WTC11 (cell line): Measurements from ENCODE around the gene TTC7B. TPM values are rescaled to one million over a fixed set of nuclear protein-coding genes. Genes with fewer than 3 reads are reported as not detected.

ENCODE experiments used
- ATAC-seq: fragments of 200-7000 bp; cut with Tn5 transposase; 2 replicates; pipeline ENCODE4 v1.10.0; 2021; ENCODE audit warnings: mild to moderate bottlenecking, moderate library complexity
- CTCF ChIA-PET: fragments of 300-600 bp; sonication (Branson Sonifier 250); formaldehyde crosslinking; loops from one replicate; lab custom pipeline; 2021; ENCODE audit warnings: antibody characterized with exemption; lab: Charles Lee
- POLR2A ChIA-PET: fragments of 350-600 bp; sonication (Branson Sonifier 250); formaldehyde crosslinking; loops from one replicate; lab custom pipeline; 2021; ENCODE audit warnings: antibody characterized with exemption; lab: Charles Lee
- DNase-seq: peaks from one replicate; pipeline ENCODE4 v3.0.0; 2021; ENCODE audit warnings: low spot score
- H3K27ac Mint-ChIP-seq: 2 replicates; pipeline ENCODE4 v1.8.0; 2021; ENCODE audit warnings: mixed read lengths
- H3K27me3 Mint-ChIP-seq: 2 replicates; pipeline ENCODE4 v1.8.0; 2021; ENCODE audit warnings: low read depth, mild to moderate bottlenecking, moderate library complexity, mixed read lengths
- H3K36me3 Mint-ChIP-seq: 2 replicates; pipeline ENCODE4 v1.8.0; 2021; ENCODE audit warnings: mixed read lengths
- H3K4me1 Mint-ChIP-seq: 2 replicates; pipeline ENCODE4 v1.8.0; 2022; ENCODE audit warnings: mixed read lengths
- H3K4me3 Mint-ChIP-seq: 2 replicates; pipeline ENCODE4 v1.8.0; 2021; ENCODE audit warnings: mild to moderate bottlenecking, moderate library complexity, mixed read lengths
- H3K9me3 Mint-ChIP-seq: 2 replicates; pipeline ENCODE4 v1.8.0; 2021; ENCODE audit warnings: mixed read lengths
- ATF1 ChIP-seq: sonication (generic); formaldehyde crosslinking; IDR thresholded peaks from 2 replicates; pipeline ENCODE4 v1.8.1; 2023; ENCODE audit warnings: mild to moderate bottlenecking, moderate library complexity, missing genetic modification reagents
- CBFB ChIP-seq: sonication (generic); formaldehyde crosslinking; IDR thresholded peaks from 2 replicates; pipeline ENCODE4 v1.8.1; 2022; ENCODE audit warnings: mild to moderate bottlenecking, low read depth, missing genetic modification reagents
- CDX4 ChIP-seq: fragments of 250-450 bp; sonication (Bioruptor Pico); IDR thresholded peaks from 2 replicates; pipeline ENCODE4 v1.9.0; 2021; ENCODE audit warnings: moderate library complexity, mild to moderate bottlenecking, inconsistent platforms, borderline replicate concordance
- CTCF ChIP-seq: fragments of 200-600 bp; IDR thresholded peaks from 2 replicates; pipeline ENCODE4 v1.8.0; 2022; ENCODE audit warnings: antibody characterized with exemption
- ESRRA ChIP-seq: sonication (generic); formaldehyde crosslinking; IDR thresholded peaks from 2 replicates; pipeline ENCODE4 v1.8.1; 2022; ENCODE audit warnings: mild to moderate bottlenecking, missing genetic modification reagents, borderline replicate concordance
- ETV6 ChIP-seq: sonication (generic); formaldehyde crosslinking; IDR thresholded peaks from 2 replicates; pipeline ENCODE4 v1.8.1; 2022; ENCODE audit warnings: mild to moderate bottlenecking, missing genetic modification reagents
- FOXJ3 ChIP-seq: sonication (generic); formaldehyde crosslinking; IDR thresholded peaks from 2 replicates; pipeline ENCODE4 v1.9.0; 2021; ENCODE audit warnings: missing genetic modification reagents, mild to moderate bottlenecking, borderline replicate concordance
- GABPB1 ChIP-seq: sonication (generic); formaldehyde crosslinking; IDR thresholded peaks from 2 replicates; pipeline ENCODE4 v1.8.1; 2023; ENCODE audit warnings: mild to moderate bottlenecking, missing genetic modification reagents
- HMGXB4 ChIP-seq: sonication (generic); formaldehyde crosslinking; IDR thresholded peaks from 2 replicates; pipeline ENCODE4 v1.8.1; 2023; ENCODE audit warnings: mild to moderate bottlenecking, moderate library complexity, missing genetic modification reagents
- KAT7 ChIP-seq: sonication (generic); formaldehyde crosslinking; IDR thresholded peaks from 2 replicates; pipeline ENCODE4 v1.8.1; 2023; ENCODE audit warnings: missing genetic modification reagents, mild to moderate bottlenecking, borderline replicate concordance
- NFATC4 ChIP-seq: fragments of 250-450 bp; sonication (Bioruptor Pico); IDR thresholded peaks from 2 replicates; pipeline ENCODE4 v1.9.0; 2021; ENCODE audit warnings: mild to moderate bottlenecking
- NFE2L1 ChIP-seq: sonication (generic); formaldehyde crosslinking; IDR thresholded peaks from 2 replicates; pipeline ENCODE4 v1.8.1; 2023; ENCODE audit warnings: missing genetic modification reagents
- NR1H2 ChIP-seq: sonication (generic); formaldehyde crosslinking; IDR thresholded peaks from 2 replicates; pipeline ENCODE4 v1.9.0; 2021; ENCODE audit warnings: mild to moderate bottlenecking, moderate library complexity, missing genetic modification reagents
- PRRX2 ChIP-seq: fragments of 250-450 bp; sonication (Bioruptor Pico); IDR thresholded peaks from 2 replicates; pipeline ENCODE4 v1.8.0; 2021; ENCODE audit warnings: mild to moderate bottlenecking
- SOX15 ChIP-seq: fragments of 250-450 bp; sonication (Bioruptor Pico); IDR thresholded peaks from 2 replicates; pipeline ENCODE4 v1.9.0; 2021; ENCODE audit warnings: mild to moderate bottlenecking
- SP1 ChIP-seq: sonication (generic); formaldehyde crosslinking; conservative IDR thresholded peaks from 2 replicates; pipeline ENCODE4 v1.8.1; 2022; ENCODE audit warnings: missing genetic modification reagents
- ZNF219 ChIP-seq: sonication (generic); formaldehyde crosslinking; IDR thresholded peaks from 2 replicates; pipeline ENCODE4 v1.8.0; 2023; ENCODE audit warnings: missing genetic modification reagents, mild to moderate bottlenecking, borderline replicate concordance
- ZNF416 ChIP-seq: fragments of 250-450 bp; sonication (Bioruptor Pico); IDR thresholded peaks from 2 replicates; pipeline ENCODE4 v1.9.0; 2021; ENCODE audit warnings: mild to moderate bottlenecking, inconsistent platforms
- ZNF423 ChIP-seq: fragments of 250-450 bp; sonication (Bioruptor Pico); IDR thresholded peaks from 2 replicates; pipeline ENCODE4 v2.1.2; 2022; ENCODE audit warnings: mild to moderate bottlenecking, moderate library complexity
- total RNA-seq: library from RNA; stranded (reverse); gene quantifications from 3 replicates; pipeline ENCODE4 v1.2.3, GENCODE V29; 2021
- TF ChIP-seq, protein P1 (sequence below): sonication (generic); formaldehyde crosslinking; IDR thresholded peaks from 2 replicates; pipeline ENCODE4 v1.8.0; 2023; ENCODE audit warnings: missing genetic modification reagents, mild to moderate bottlenecking, borderline replicate concordance
- TF ChIP-seq, protein P2 (sequence below): sonication (generic); formaldehyde crosslinking; conservative IDR thresholded peaks from 2 replicates; pipeline ENCODE4 v1.8.1; 2022; ENCODE audit warnings: mild to moderate bottlenecking, missing genetic modification reagents
- TF ChIP-seq, protein P3 (sequence below): sonication (generic); formaldehyde crosslinking; IDR thresholded peaks from 2 replicates; pipeline ENCODE4 v1.8.0; 2023; ENCODE audit warnings: mild to moderate bottlenecking, missing genetic modification reagents
- TF ChIP-seq, protein P4 (sequence below): sonication (generic); formaldehyde crosslinking; IDR thresholded peaks from 2 replicates; pipeline ENCODE4 v1.8.1; 2022; ENCODE audit warnings: missing genetic modification reagents, borderline replicate concordance

The TTC7B gene
- total RNA-seq, 1 experiment from 2014 or later: 27.6 TPM

DNA sequence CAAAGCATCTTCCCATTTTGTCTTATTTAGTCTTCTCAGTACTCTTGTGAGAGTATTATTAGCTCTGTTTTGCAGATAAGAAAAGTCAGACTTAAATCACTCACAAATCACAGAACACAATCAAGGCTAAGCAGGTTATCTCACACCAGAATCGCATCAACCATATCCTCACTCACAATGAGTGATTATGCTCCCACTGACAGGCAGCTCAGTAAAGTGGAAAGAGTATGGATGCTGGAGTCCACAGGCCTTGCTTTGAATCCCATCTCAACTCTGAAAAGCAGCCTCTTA lies 43.1 kb downstream of the TTC7B start:
- POLR2A ChIA-PET: no interaction called here
- no peak overlapping the region for H3K27ac Mint-ChIP-seq
- CTCF ChIA-PET: interaction anchor here (1.9 to 3.4 kb wide), 2 partner anchors 12 to 15 kb away, joined by 6 to 12 read pairs; no protein-coding TSS in a partner anchor

GRCh38 chr14:90767899-90768298 lies 48.3 kb downstream of the TTC7B start:
- ChIA-PET POLR2A (no interaction called here), CTCF (interaction anchor here (1.7 to 2.5 kb wide), 2 partner anchors 9 to 11 kb away, joined by 5 to 7 read pairs; no protein-coding TSS in a partner anchor)
- Mint-ChIP-seq H3K36me3 (peaks cover 35% of the 10 kb centered on the region), H3K9me3 (peaks cover 41% of the 10 kb centered on the region), H3K27me3 (no peaks in the 10 kb centered on the region), H3K4me3 (no peak overlapping the region), H3K27ac (no peak overlapping the region), H3K4me1 (no peaks in the 10 kb centered on the region)
- ATAC-seq (no peak), DNase-seq (no peak)
- TF ChIP-seq ESRRA (CRISPR knock-in tag): no peak
- no peak for TF ChIP-seq PRRX2 (CRISPR knock-in tag)
- TF ChIP-seq FOXJ3: no peak
- no peak for TF ChIP-seq NFE2L1
- TF ChIP-seq ETV6 (CRISPR knock-in tag): no peak
- no peak for TF ChIP-seq ZNF219 (CRISPR knock-in tag)
- no peak for TF ChIP-seq CDX4 (CRISPR knock-in tag)
- no peak for TF ChIP-seq CBFB (CRISPR knock-in tag)
- TF ChIP-seq, protein P1, sequence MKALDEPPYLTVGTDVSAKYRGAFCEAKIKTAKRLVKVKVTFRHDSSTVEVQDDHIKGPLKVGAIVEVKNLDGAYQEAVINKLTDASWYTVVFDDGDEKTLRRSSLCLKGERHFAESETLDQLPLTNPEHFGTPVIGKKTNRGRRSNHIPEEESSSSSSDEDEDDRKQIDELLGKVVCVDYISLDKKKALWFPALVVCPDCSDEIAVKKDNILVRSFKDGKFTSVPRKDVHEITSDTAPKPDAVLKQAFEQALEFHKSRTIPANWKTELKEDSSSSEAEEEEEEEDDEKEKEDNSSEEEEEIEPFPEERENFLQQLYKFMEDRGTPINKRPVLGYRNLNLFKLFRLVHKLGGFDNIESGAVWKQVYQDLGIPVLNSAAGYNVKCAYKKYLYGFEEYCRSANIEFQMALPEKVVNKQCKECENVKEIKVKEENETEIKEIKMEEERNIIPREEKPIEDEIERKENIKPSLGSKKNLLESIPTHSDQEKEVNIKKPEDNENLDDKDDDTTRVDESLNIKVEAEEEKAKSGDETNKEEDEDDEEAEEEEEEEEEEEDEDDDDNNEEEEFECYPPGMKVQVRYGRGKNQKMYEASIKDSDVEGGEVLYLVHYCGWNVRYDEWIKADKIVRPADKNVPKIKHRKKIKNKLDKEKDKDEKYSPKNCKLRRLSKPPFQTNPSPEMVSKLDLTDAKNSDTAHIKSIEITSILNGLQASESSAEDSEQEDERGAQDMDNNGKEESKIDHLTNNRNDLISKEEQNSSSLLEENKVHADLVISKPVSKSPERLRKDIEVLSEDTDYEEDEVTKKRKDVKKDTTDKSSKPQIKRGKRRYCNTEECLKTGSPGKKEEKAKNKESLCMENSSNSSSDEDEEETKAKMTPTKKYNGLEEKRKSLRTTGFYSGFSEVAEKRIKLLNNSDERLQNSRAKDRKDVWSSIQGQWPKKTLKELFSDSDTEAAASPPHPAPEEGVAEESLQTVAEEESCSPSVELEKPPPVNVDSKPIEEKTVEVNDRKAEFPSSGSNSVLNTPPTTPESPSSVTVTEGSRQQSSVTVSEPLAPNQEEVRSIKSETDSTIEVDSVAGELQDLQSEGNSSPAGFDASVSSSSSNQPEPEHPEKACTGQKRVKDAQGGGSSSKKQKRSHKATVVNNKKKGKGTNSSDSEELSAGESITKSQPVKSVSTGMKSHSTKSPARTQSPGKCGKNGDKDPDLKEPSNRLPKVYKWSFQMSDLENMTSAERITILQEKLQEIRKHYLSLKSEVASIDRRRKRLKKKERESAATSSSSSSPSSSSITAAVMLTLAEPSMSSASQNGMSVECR: no peak
- TF ChIP-seq, protein P2, sequence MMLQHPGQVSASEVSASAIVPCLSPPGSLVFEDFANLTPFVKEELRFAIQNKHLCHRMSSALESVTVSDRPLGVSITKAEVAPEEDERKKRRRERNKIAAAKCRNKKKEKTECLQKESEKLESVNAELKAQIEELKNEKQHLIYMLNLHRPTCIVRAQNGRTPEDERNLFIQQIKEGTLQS: no peak
- TF ChIP-seq NFATC4 (CRISPR knock-in tag): no peak
- TF ChIP-seq CTCF: no peak
- TF ChIP-seq KAT7 (CRISPR knock-in tag): no peak
- TF ChIP-seq SP1 (CRISPR knock-in tag): no peak

More for the DNA sequence above, 43.1 kb downstream of the TTC7B start:
- Mint-ChIP-seq H3K4me1 (no peaks in the 10 kb centered on the region), H3K27me3 (no peaks in the 10 kb centered on the region), H3K9me3 (peaks cover 9% of the 10 kb centered on the region), H3K36me3 (peaks cover 17% of the 10 kb centered on the region), H3K4me3 (no peak overlapping the region)
- DNase-seq (no peak), ATAC-seq (no peak)
- TF ChIP-seq ZNF416 (CRISPR knock-in tag) (no peak), NFATC4 (CRISPR knock-in tag) (no peak), NR1H2 (CRISPR knock-in tag) (no peak), SOX15 (CRISPR knock-in tag) (no peak), ZNF423 (CRISPR knock-in tag) (no peak), GABPB1 (CRISPR knock-in tag) (no peak), ATF1 (CRISPR knock-in tag) (no peak), HMGXB4 (no peak)
- TF ChIP-seq, protein P3, sequence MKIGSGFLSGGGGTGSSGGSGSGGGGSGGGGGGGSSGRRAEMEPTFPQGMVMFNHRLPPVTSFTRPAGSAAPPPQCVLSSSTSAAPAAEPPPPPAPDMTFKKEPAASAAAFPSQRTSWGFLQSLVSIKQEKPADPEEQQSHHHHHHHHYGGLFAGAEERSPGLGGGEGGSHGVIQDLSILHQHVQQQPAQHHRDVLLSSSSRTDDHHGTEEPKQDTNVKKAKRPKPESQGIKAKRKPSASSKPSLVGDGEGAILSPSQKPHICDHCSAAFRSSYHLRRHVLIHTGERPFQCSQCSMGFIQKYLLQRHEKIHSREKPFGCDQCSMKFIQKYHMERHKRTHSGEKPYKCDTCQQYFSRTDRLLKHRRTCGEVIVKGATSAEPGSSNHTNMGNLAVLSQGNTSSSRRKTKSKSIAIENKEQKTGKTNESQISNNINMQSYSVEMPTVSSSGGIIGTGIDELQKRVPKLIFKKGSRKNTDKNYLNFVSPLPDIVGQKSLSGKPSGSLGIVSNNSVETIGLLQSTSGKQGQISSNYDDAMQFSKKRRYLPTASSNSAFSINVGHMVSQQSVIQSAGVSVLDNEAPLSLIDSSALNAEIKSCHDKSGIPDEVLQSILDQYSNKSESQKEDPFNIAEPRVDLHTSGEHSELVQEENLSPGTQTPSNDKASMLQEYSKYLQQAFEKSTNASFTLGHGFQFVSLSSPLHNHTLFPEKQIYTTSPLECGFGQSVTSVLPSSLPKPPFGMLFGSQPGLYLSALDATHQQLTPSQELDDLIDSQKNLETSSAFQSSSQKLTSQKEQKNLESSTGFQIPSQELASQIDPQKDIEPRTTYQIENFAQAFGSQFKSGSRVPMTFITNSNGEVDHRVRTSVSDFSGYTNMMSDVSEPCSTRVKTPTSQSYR (CRISPR knock-in tag): no peak
- TF ChIP-seq, protein P4, sequence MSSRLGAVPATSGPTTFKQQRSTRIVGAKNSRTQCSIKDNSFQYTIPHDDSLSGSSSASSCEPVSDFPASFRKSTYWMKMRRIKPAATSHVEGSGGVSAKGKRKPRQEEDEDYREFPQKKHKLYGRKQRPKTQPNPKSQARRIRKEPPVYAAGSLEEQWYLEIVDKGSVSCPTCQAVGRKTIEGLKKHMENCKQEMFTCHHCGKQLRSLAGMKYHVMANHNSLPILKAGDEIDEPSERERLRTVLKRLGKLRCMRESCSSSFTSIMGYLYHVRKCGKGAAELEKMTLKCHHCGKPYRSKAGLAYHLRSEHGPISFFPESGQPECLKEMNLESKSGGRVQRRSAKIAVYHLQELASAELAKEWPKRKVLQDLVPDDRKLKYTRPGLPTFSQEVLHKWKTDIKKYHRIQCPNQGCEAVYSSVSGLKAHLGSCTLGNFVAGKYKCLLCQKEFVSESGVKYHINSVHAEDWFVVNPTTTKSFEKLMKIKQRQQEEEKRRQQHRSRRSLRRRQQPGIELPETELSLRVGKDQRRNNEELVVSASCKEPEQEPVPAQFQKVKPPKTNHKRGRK (CRISPR knock-in tag): no peak
